ENCODE data around the gene TAB2.

Gene TAB2

GRCh38 chr6:149419696-149420404 lies 102.3 kb downstream of the TAB2 start:
- no peak for DNase-seq

GRCh38 chr6:149421132-149421531 lies 103.6 kb downstream of the TAB2 start:
- no peak for DNase-seq

- no peak for DNase-seq
These were observed 105.1 kb downstream of the TAB2 start for GRCh38 chr6:149422581-149422980.

- no peak for DNase-seq
These were observed 106.5 kb downstream of the TAB2 start for GRCh38 chr6:149423964-149424440.

- no peak for DNase-seq
These were observed 107.7 kb downstream of the TAB2 start for GRCh38 chr6:149425224-149425623.

GRCh38 chr6:149425754-149426153 lies 108.2 kb downstream of the TAB2 start:
- no peak for DNase-seq

- DNase-seq, result no peak
These were observed 111.1 kb downstream of the TAB2 start for GRCh38 chr6:149428606-149429005.

GRCh38 chr6:149429427-149430360 lies 112.2 kb downstream of the TAB2 start:
- DNase-seq, result no peak

- peak; percentile 92 to 95 (median 94) for DNase-seq
These were observed 114.6 kb downstream of the TAB2 start for GRCh38 chr6:149431905-149432775.

- no peak for DNase-seq
These were observed 115.9 kb downstream of the TAB2 start for GRCh38 chr6:149433405-149433804.

GRCh38 chr6:149433881-149434280 lies 116.4 kb downstream of the TAB2 start:
- DNase-seq, result peak in 2 of 4 experiments; percentile 53 to 65

GRCh38 chr6:149435919-149436586 lies 118.5 kb downstream of the TAB2 start:
- no peak for DNase-seq

- no peak for DNase-seq
These were observed 119.1 kb downstream of the TAB2 start for GRCh38 chr6:149436647-149437046.

GRCh38 chr6:149437212-149437611 lies 119.7 kb downstream of the TAB2 start:
- no peak for DNase-seq

- DNase-seq, result peak in 1 of 4 experiments; percentile 26
These were observed 121.3 kb downstream of the TAB2 start for GRCh38 chr6:149438855-149439254.

GRCh38 chr6:149439626-149440025 lies 122.1 kb downstream of the TAB2 start:
- no peak for DNase-seq

- DNase-seq, result no peak
These were observed 123.5 kb downstream of the TAB2 start for GRCh38 chr6:149440735-149441671.

- no peak for DNase-seq
These were observed 124.2 kb downstream of the TAB2 start for GRCh38 chr6:149441740-149442139.

GRCh38 chr6:149443411-149444181 lies 126.1 kb downstream of the TAB2 start:
- DNase-seq, result no peak
